C4-2B (cell line): ENCODE measurements around the gene ALG12.
A peak's percentile ranks its signal among the peaks of the same experiment; 100 is the strongest.

Experiments
- H3K27ac ChIP-seq: fragments of 450-650 bp; 2 replicates; pipeline ENCODE4 v1.5.1; 2017
- ZFX ChIP-seq: fragments of 450-650 bp; IDR thresholded peaks from 2 replicates; pipeline ENCODE4 v1.6.1; 2017
- TF ChIP-seq, protein P1 (sequence below): fragments of 450-650 bp; conservative IDR thresholded peaks from 2 replicates; pipeline ENCODE4 v1.5.1; 2017; ENCODE audit warnings: mild to moderate bottlenecking

ALG12 gene

GRCh38 chr22:49918911-49919881 lies 958 bp upstream of the ALG12 start:
- H3K27ac ChIP-seq, result peak overlapping the region; percentile 90
- TF ChIP-seq, protein P1, sequence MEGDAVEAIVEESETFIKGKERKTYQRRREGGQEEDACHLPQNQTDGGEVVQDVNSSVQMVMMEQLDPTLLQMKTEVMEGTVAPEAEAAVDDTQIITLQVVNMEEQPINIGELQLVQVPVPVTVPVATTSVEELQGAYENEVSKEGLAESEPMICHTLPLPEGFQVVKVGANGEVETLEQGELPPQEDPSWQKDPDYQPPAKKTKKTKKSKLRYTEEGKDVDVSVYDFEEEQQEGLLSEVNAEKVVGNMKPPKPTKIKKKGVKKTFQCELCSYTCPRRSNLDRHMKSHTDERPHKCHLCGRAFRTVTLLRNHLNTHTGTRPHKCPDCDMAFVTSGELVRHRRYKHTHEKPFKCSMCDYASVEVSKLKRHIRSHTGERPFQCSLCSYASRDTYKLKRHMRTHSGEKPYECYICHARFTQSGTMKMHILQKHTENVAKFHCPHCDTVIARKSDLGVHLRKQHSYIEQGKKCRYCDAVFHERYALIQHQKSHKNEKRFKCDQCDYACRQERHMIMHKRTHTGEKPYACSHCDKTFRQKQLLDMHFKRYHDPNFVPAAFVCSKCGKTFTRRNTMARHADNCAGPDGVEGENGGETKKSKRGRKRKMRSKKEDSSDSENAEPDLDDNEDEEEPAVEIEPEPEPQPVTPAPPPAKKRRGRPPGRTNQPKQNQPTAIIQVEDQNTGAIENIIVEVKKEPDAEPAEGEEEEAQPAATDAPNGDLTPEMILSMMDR, result no peak
- no peak for TF ChIP-seq ZFX

DNA sequence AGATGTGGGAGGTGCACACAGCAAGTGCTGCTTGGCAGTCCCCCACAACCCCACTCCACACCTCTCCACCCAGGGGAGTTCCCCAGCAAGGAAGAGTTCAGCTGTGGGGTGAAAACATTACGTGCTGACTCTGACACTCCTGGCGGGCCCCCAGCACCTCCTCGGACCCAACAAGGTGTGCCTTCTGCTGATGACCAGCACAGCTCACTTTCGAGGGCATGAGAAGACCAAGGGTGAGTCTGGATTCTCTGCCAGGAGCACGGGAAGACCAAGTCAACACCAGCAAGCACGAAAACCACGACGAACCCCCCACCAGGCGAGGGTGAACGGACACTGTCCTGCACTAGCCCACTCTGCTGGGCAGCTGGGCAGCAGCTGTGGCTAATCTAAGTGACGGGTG lies 1.4 kb downstream of the ALG12 start:
- TF ChIP-seq, protein P1, result no peak
- no peak for TF ChIP-seq ZFX
- peak overlapping the region; percentile 90 for H3K27ac ChIP-seq

GRCh38 chr22:49915610-49916009 lies 2.6 kb downstream of the ALG12 start:
- TF ChIP-seq, protein P1, result no peak
- no peak for TF ChIP-seq ZFX
- H3K27ac ChIP-seq, result no peak overlapping the region

- no peak overlapping the region for H3K27ac ChIP-seq
- TF ChIP-seq, protein P1, result no peak
- TF ChIP-seq ZFX, result no peak
Measured at GRCh38 chr22:49914256-49914655, 4.0 kb downstream of the ALG12 start.

GRCh38 chr22:49913446-49913845 lies 4.8 kb downstream of the ALG12 start:
- TF ChIP-seq ZFX, result no peak
- TF ChIP-seq, protein P1, result no peak
- no peak overlapping the region for H3K27ac ChIP-seq

DNA sequence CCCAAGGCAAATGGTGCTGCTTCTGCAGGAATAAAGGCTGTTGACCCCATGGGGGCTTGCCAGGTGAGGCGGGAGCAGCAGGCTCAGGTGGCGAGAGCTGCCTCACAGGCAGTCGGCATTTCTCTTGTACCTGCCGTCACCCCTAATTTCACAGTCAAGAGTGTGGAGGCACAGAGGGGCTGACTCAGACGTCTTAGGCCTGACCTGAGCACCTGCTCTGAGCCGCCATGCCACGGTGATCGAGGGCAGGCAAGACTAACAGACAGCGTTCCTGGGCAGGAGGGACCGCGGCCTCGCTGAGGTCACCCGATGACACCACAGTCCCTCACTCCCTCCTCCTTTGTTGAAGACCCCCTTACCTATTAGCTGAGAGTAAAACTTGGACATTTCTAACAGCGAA lies 5.2 kb downstream of the ALG12 start:
- H3K27ac ChIP-seq, result no peak overlapping the region
- no peak for TF ChIP-seq ZFX
- TF ChIP-seq, protein P1, result no peak

GRCh38 chr22:49911881-49912625 lies 6.2 kb downstream of the ALG12 start:
- no peak overlapping the region for H3K27ac ChIP-seq
- TF ChIP-seq ZFX, result no peak
- TF ChIP-seq, protein P1, result no peak
